MCF 10A (cell line): ENCODE data around the gene CACNA1C. TPM values are rescaled to one million over a fixed set of nuclear protein-coding genes. Genes with fewer than 3 reads are reported as not detected.

ENCODE experiments used
- BruUV-seq: library from RNA; stranded (reverse); fragments of 400-500 nt; replicated peaks from 2 replicates; lab custom pipeline; 2021; lab: Mats Ljungman, UMichigan
- CTCF ChIA-PET: fragments of 300-600 bp; sonication (Branson Sonifier 250); formaldehyde crosslinking; extraction: SDS; loops from one replicate; lab custom pipeline; 2021; ENCODE audit warnings: antibody characterized with exemption, inconsistent platforms; lab: Yijun Ruan, JAX
- POLR2A ChIA-PET: fragments of 300-600, 350-650 bp; sonication (Branson Sonifier 250); formaldehyde crosslinking; extraction: SDS; loops from one replicate; lab custom pipeline; 2020; ENCODE audit warnings: antibody characterized with exemption, inconsistent platforms; lab: Yijun Ruan, JAX
- DNase-seq: peaks from one replicate; pipeline ENCODE4 v3.0.0-alpha.2; 2018; ENCODE audit not compliant: unreplicated experiment
- H3K27ac Mint-ChIP-seq: one replicate; pipeline ENCODE4 v1.8.0; 2022; ENCODE audit warnings: mild to moderate bottlenecking, low read depth, mixed read lengths; ENCODE audit not compliant: unreplicated experiment
- H3K27me3 Mint-ChIP-seq: one replicate; pipeline ENCODE4 v1.8.0; 2022; ENCODE audit warnings: mixed read lengths; ENCODE audit not compliant: insufficient read depth, unreplicated experiment
- H3K36me3 Mint-ChIP-seq: one replicate; pipeline ENCODE4 v1.8.0; 2022; ENCODE audit warnings: mild to moderate bottlenecking, moderate library complexity, mixed read lengths; ENCODE audit not compliant: insufficient read depth, unreplicated experiment
- H3K4me1 Mint-ChIP-seq: one replicate; pipeline ENCODE4 v1.8.0; 2022; ENCODE audit warnings: mixed read lengths; ENCODE audit not compliant: insufficient read depth, unreplicated experiment
- H3K4me3 Mint-ChIP-seq: one replicate; pipeline ENCODE4 v1.8.0; 2022; ENCODE audit warnings: mild to moderate bottlenecking, moderate library complexity, mixed read lengths; ENCODE audit not compliant: unreplicated experiment
- H3K9me3 Mint-ChIP-seq: one replicate; pipeline ENCODE4 v1.8.0; 2022; ENCODE audit warnings: mixed read lengths; ENCODE audit not compliant: unreplicated experiment
- CTCF ChIP-seq: fragments of 200-600 bp; IDR thresholded peaks from one replicate; pipeline ENCODE4 v1.8.0; 2022; ENCODE audit warnings: antibody characterized with exemption, mild to moderate bottlenecking; ENCODE audit not compliant: unreplicated experiment
- intact Hi-C: fragments of 100-400 bp; cut with micrococcal nuclease; formaldehyde crosslinking; loops from 2 replicates; pipeline ENCODE4 v1.14.1; 2022
- total RNA-seq: library from RNA; stranded (reverse); gene quantifications from 2 replicates; pipeline ENCODE4 v1.2.3, GENCODE V29; 2022

CACNA1C gene
- total RNA-seq, 1 experiment from 2014 or later, result not detected

GRCh38 chr12:2333491-2334195, 280.9 kb downstream of the CACNA1C start:
- CTCF ChIA-PET, result no interaction called here
- no peaks in the 10 kb centered on the region for H3K27me3 Mint-ChIP-seq
- no peaks in the 10 kb centered on the region for H3K9me3 Mint-ChIP-seq
- POLR2A ChIA-PET, result interaction anchor here (0.7 kb wide), 1 partner anchor 42 kb away, joined by 4 read pairs; no protein-coding TSS in a partner anchor
- BruUV-seq, result no TSS peak
- no peak overlapping the region for H3K4me3 Mint-ChIP-seq
- H3K36me3 Mint-ChIP-seq, result no peaks in the 10 kb centered on the region
- H3K27ac Mint-ChIP-seq, result no peak overlapping the region
- peaks cover 9% of the 10 kb centered on the region for H3K4me1 Mint-ChIP-seq
- no peak for DNase-seq
- intact Hi-C loops, result no loop called here
- no peak for TF ChIP-seq CTCF

- no peak for DNase-seq
- Mint-ChIP-seq H3K36me3 (no peaks in the 10 kb centered on the region), H3K9me3 (no peaks in the 10 kb centered on the region), H3K4me3 (no peak overlapping the region), H3K27ac (no peak overlapping the region), H3K4me1 (peaks cover 9% of the 10 kb centered on the region), H3K27me3 (no peaks in the 10 kb centered on the region)
- intact Hi-C loops, result no loop called here
- TF ChIP-seq CTCF, result no peak
- BruUV-seq, result no TSS peak
- POLR2A ChIA-PET, result no interaction called here
- CTCF ChIA-PET, result interaction anchor here (0.7 kb wide), 1 partner anchor 221 kb away, joined by 3 read pairs; no protein-coding TSS in a partner anchor
Observed at GRCh38 chr12:2334271-2334670, 281.5 kb downstream of the CACNA1C start.

- ChIA-PET CTCF (interaction anchor here (0.7 kb wide), 1 partner anchor 220 kb away, joined by 3 read pairs; no protein-coding TSS in a partner anchor), POLR2A (no interaction called here)
- Mint-ChIP-seq H3K4me3 (no peak overlapping the region), H3K27ac (no peak overlapping the region), H3K27me3 (no peaks in the 10 kb centered on the region), H3K9me3 (no peaks in the 10 kb centered on the region), H3K4me1 (peaks cover 9% of the 10 kb centered on the region), H3K36me3 (no peaks in the 10 kb centered on the region)
- TF ChIP-seq CTCF, result no peak
- intact Hi-C loops, result loop anchor here (5.0 kb wide), 1 partner anchor 37 kb away; no protein-coding TSS in a partner anchor
- DNase-seq, result no peak
- no TSS peak for BruUV-seq
Observed at GRCh38 chr12:2334689-2335088, 281.9 kb downstream of the CACNA1C start.

- Mint-ChIP-seq H3K9me3 (no peaks in the 10 kb centered on the region), H3K27me3 (no peaks in the 10 kb centered on the region), H3K27ac (no peak overlapping the region), H3K4me3 (no peak overlapping the region), H3K36me3 (no peaks in the 10 kb centered on the region), H3K4me1 (peaks cover 9% of the 10 kb centered on the region)
- no peak for DNase-seq
- intact Hi-C loops, result loop anchor here (5.0 kb wide), 1 partner anchor 38 kb away; no protein-coding TSS in a partner anchor
- no TSS peak for BruUV-seq
- ChIA-PET CTCF (no interaction called here), POLR2A (no interaction called here)
- TF ChIP-seq CTCF, result no peak
Observed at GRCh38 chr12:2335109-2335508, 282.3 kb downstream of the CACNA1C start.
